HepG2 (cell line): Measurements from ENCODE around the gene DIP2C. TPM values are rescaled to one million over a fixed set of nuclear protein-coding genes. Genes with fewer than 3 reads are reported as not detected.

Experiments
- ATAC-seq: fragments of 200-7000 bp; cut with Tn5 transposase; 3 replicates; pipeline ENCODE4 v1.9.1; 2020; ENCODE audit warnings: mild to moderate bottlenecking, moderate library complexity
- BruUV-seq: library from RNA; stranded (reverse); fragments of 400-500 nt; replicated peaks from 2 replicates; lab custom pipeline; 2021; lab: Mats Ljungman, UMichigan
- CTCF ChIA-PET: fragments of 300-600 bp; formaldehyde crosslinking; extraction: SDS; loops from one replicate; lab custom pipeline; 2021; ENCODE audit warnings: low total read pairs, inconsistent platforms, low intra/inter-chr PET ratio; lab: Yijun Ruan, JAX
- POLR2A ChIA-PET: fragments of 350-600 bp; sonication (Branson Sonifier 250); formaldehyde crosslinking; loops from one replicate; lab custom pipeline; 2020; ENCODE audit warnings: antibody characterized with exemption, inconsistent platforms; lab: Yijun Ruan, JAX
- DNase-seq: peaks from one replicate; pipeline ENCODE4 v3.0.0-alpha.2; 2015; ENCODE audit warnings: low spot score
- FAIRE-seq: peaks from 3 replicates; lab custom pipeline; 2011; peaks lifted over from hg19 to GRCh38; lab: Jason Lieb, UNC
- H2AFZ ChIP-seq: one replicate; pipeline ENCODE4 v1.6.1; 2011; ENCODE audit warnings: low read length, inconsistent platforms
- H3K27ac ChIP-seq: fragments of 300-600 bp; 3 replicates; pipeline ENCODE4 v1.8.0; 2011; ENCODE audit warnings: mixed run types, mild to moderate bottlenecking, mixed read lengths, low read length, inconsistent platforms; ENCODE audit not compliant: insufficient read depth; ENCODE audit errors: extremely low read length
- H3K27me3 ChIP-seq, 2 experiments: fragments of 200-600 bp in 1 of 2; 2 replicates in 1 of 2; 3 replicates in 1 of 2; pipeline versions ENCODE4 v1.6.0 to v1.8.0; 2011; ENCODE audit warnings: low read length in 2 of 2, mild to moderate bottlenecking in 2 of 2, moderate library complexity in 2 of 2, inconsistent platforms in 1 of 2; ENCODE audit not compliant: insufficient read depth in 2 of 2, control insufficient read depth in 1 of 2
- H3K36me3 ChIP-seq, 2 experiments: fragments of 200-600 bp in 1 of 2; replicated peaks in 1 of 2; 2 replicates in 1 of 2; 3 replicates in 1 of 2; pipeline versions ENCODE4 v1.5.1 to v1.8.0; 2011; ENCODE audit warnings: low read length in 2 of 2, inconsistent platforms in 1 of 2; ENCODE audit not compliant: insufficient read depth in 2 of 2, control insufficient read depth in 1 of 2
- H3K4me1 ChIP-seq: 2 replicates; pipeline ENCODE4 v1.5.1; 2012; ENCODE audit warnings: low read length, inconsistent platforms; ENCODE audit not compliant: insufficient read depth
- H3K4me2 ChIP-seq: 2 replicates; pipeline ENCODE4 v1.6.0; 2011; ENCODE audit warnings: low read depth, low read length, inconsistent platforms
- H3K4me3 ChIP-seq, 3 experiments: fragments of 200-600 bp in 1 of 3; sonication (generic), shearing (Covaris generic) in 1 of 3; replicated peaks in 1 of 3; 2 replicates each; pipeline ENCODE4 v1.5.1; 2011 to 2016; ENCODE audit warnings: low read length in 3 of 3, inconsistent platforms in 2 of 3, low read depth in 2 of 3, mild to moderate bottlenecking in 2 of 3, control low read depth in 1 of 3, mixed read lengths in 1 of 3; ENCODE audit not compliant: insufficient read depth in 1 of 3
- H3K79me2 ChIP-seq: one replicate; pipeline ENCODE4 v1.6.1; 2011; ENCODE audit warnings: low read length, inconsistent platforms; ENCODE audit not compliant: insufficient read depth
- H3K9ac ChIP-seq: 2 replicates; pipeline ENCODE4 v1.6.0; 2011; ENCODE audit warnings: mild to moderate bottlenecking, low read depth, low read length, inconsistent platforms; ENCODE audit not compliant: insufficient read depth
- H3K9me3 ChIP-seq: 2 replicates; pipeline ENCODE4 v1.5.1; 2012; ENCODE audit warnings: mild to moderate bottlenecking, low read length
- H4K20me1 ChIP-seq: 2 replicates; pipeline ENCODE4 v1.6.0; 2011; ENCODE audit warnings: inconsistent platforms, mild to moderate bottlenecking, low read length, moderate library complexity; ENCODE audit not compliant: insufficient read depth
- GPN1 ChIP-seq: sonication (generic); formaldehyde crosslinking; IDR thresholded peaks from 2 replicates; pipeline ENCODE4 v1.5.1; 2020; ENCODE audit warnings: missing genetic modification reagents, borderline replicate concordance
- HBP1 ChIP-seq: IDR thresholded peaks from 2 replicates; pipeline ENCODE4 v1.6.1; 2016; ENCODE audit warnings: low read depth, control low read depth
- MBNL3 ChIP-seq: fragments of 250-450 bp; sonication (Bioruptor Pico); conservative IDR thresholded peaks from 2 replicates; pipeline ENCODE4 v1.8.0; 2022; ENCODE audit warnings: mild to moderate bottlenecking, inconsistent platforms
- MEIS2 ChIP-seq: sonication (generic); formaldehyde crosslinking; IDR thresholded peaks from 2 replicates; pipeline ENCODE4 v1.9.0; 2021; ENCODE audit warnings: mild to moderate bottlenecking, missing genetic modification reagents
- NR0B2 ChIP-seq: sonication (generic); formaldehyde crosslinking; IDR thresholded peaks from 2 replicates; pipeline ENCODE4 v1.4.0; 2020; ENCODE audit warnings: mild to moderate bottlenecking, missing genetic modification reagents
- ZBTB26 ChIP-seq: IDR thresholded peaks from 2 replicates; pipeline ENCODE4 v1.6.1; 2016; ENCODE audit warnings: missing compliant biosample characterization, missing genetic modification reagents, borderline replicate concordance
- ZNF232 ChIP-seq: sonication (generic); formaldehyde crosslinking; IDR thresholded peaks from 2 replicates; pipeline ENCODE4 v1.4.0; 2020; ENCODE audit warnings: missing genetic modification reagents, borderline replicate concordance
- ZNF496 ChIP-seq: sonication (generic); formaldehyde crosslinking; IDR thresholded peaks from 2 replicates; pipeline ENCODE4 v1.8.1; 2023; ENCODE audit warnings: mild to moderate bottlenecking, moderate library complexity, missing genetic modification reagents; ENCODE audit not compliant: insufficient replicate concordance
- ZNF639 ChIP-seq: conservative IDR thresholded peaks from 2 replicates; pipeline ENCODE4 v1.6.1; 2018; ENCODE audit warnings: missing genetic modification reagents
- WGBS: methylation state at CpG from one replicate; pipeline ENCODE4 v1.1.6; 2017; ENCODE audit warnings: low lambda C conversion rate; 5-methylcytosine and 5-hydroxymethylcytosine counted together
- in situ Hi-C: cut with HindIII; loops from 2 replicates; pipeline ENCODE4 v1.10.0; 2017; ENCODE audit warnings: low pct_unique_long_range_greater_than_20kb; ENCODE audit not compliant: extremely low pct_ligation_motif_present
- intact Hi-C: fragments of 100-400 bp; cut with micrococcal nuclease; formaldehyde crosslinking; loops from one replicate; pipeline ENCODE4 v1.10.0; 2022; ENCODE audit not compliant: unreplicated experiment
- polyA plus RNA-seq, 8 experiments: library from polyadenylated mRNA; depleted of rRNA in 3 of 8; stranded (reverse) in 7 of 8; unstranded in 1 of 8; fragments of >200 nt; fragmentation: Illumina TruSeq in 4 of 8; extraction: Trizol in 4 of 8; gene quantifications; 2 replicates each; pipeline versions ENCODE4 v1.2.1 to v1.2.3, GENCODE V29; 2011 to 2016; ENCODE audit warnings: low read depth in 4 of 8, missing spikeins in 1 of 8, mixed read lengths in 1 of 8; ENCODE audit not compliant: insufficient read depth in 1 of 8
- total RNA-seq, 5 experiments: library from RNA; depleted of rRNA; stranded (reverse); fragments of >200 nt; fragmentation: Illumina TruSeq; extraction: Trizol; gene quantifications; 2 replicates each; pipeline ENCODE4 v1.2.3, GENCODE V29; 2016; ENCODE audit warnings: low read depth in 1 of 5

DIP2C gene
- total and polyA plus RNA-seq, 2 of the 13 experiments (the other 11 are each of a cell fraction or from before 2014, with no cell fraction given) = 2.2 to 2.7 TPM

GRCh38 chr10:377228-377627 lies 312.2 kb downstream of the DIP2C start (continued):
- TF ChIP-seq MBNL3 (CRISPR knock-in tag) (no peak), ZBTB26 (CRISPR knock-in tag) (no peak), ZNF639 (CRISPR knock-in tag) (no peak), GPN1 (CRISPR knock-in tag) (no peak), MEIS2 (CRISPR knock-in tag) (no peak), HBP1 (CRISPR knock-in tag) (no peak), NR0B2 (CRISPR knock-in tag) (no peak)
- TF ChIP-seq, all 625 proteins: peak for 0

- in situ Hi-C loops = no loop called here
- Histone ChIP-seq H3K36me3 (no peaks in the 10 kb centered on the region; a peak in 2 of 5 replicates), H3K79me2 (no peaks in the 10 kb centered on the region), H3K4me2 (no peak overlapping the region), H2AFZ (no peak overlapping the region), H3K4me1 (peaks cover 25% of the 10 kb centered on the region), H3K4me3 (no peak overlapping the region)
- 95% methylated on average over 27 of the region's 35 CpGs for WGBS
- BruUV-seq = no TSS peak
- ATAC-seq (no peak), FAIRE-seq (no peak), DNase-seq (no peak)
- POLR2A ChIA-PET = no interaction called here
- CTCF ChIA-PET = no interaction called here
- intact Hi-C loops = no loop called here
- no peak for TF ChIP-seq ZNF496
- TF ChIP-seq ZNF232 = no peak
- TF ChIP-seq, all 625 proteins: peak for 0
- Histone ChIP-seq H4K20me1 (no peaks in the 10 kb centered on the region), H3K27me3 (no peaks in the 10 kb centered on the region), H3K9me3 (no peaks in the 10 kb centered on the region), H3K27ac (no peak overlapping the region), H3K9ac (no peak overlapping the region)
Measured at GRCh38 chr10:375815-376505, 313.5 kb downstream of the DIP2C start.
